ENCODE results near the gene UST.

- TF ChIP-seq, protein P1, sequence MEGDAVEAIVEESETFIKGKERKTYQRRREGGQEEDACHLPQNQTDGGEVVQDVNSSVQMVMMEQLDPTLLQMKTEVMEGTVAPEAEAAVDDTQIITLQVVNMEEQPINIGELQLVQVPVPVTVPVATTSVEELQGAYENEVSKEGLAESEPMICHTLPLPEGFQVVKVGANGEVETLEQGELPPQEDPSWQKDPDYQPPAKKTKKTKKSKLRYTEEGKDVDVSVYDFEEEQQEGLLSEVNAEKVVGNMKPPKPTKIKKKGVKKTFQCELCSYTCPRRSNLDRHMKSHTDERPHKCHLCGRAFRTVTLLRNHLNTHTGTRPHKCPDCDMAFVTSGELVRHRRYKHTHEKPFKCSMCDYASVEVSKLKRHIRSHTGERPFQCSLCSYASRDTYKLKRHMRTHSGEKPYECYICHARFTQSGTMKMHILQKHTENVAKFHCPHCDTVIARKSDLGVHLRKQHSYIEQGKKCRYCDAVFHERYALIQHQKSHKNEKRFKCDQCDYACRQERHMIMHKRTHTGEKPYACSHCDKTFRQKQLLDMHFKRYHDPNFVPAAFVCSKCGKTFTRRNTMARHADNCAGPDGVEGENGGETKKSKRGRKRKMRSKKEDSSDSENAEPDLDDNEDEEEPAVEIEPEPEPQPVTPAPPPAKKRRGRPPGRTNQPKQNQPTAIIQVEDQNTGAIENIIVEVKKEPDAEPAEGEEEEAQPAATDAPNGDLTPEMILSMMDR (IDR thresholded peaks at IDR 0.05): no peak
- no peak for TF ChIP-seq POLR2A (IDR thresholded peaks at IDR 0.05)
Measured at GRCh38 chr6:149031201-149031858, 284.5 kb downstream of the UST start.

Measured in right lobe of liver (tissue), 4 donors.